Ovary (tissue), 9 donors: ENCODE data around the gene KRT35. TPM values are rescaled to one million over a fixed set of nuclear protein-coding genes. Genes with fewer than 3 reads are reported as not detected.

Experiments
- DNase-seq, 5 donors: peaks; one replicate each; pipeline ENCODE4 v3.0.0-alpha.2; 2019 to 2020
- H3K27ac ChIP-seq, 2 donors: fragments of 200-600 bp; one replicate each; pipeline versions ENCODE4 v1.5.1 to v1.8.0; 2019 to 2022
- H3K27me3 ChIP-seq: fragments of 200-600 bp; one replicate; pipeline ENCODE4 v1.8.0; 2022
- H3K36me3 ChIP-seq: fragments of 200-600 bp; sonication (generic); one replicate; pipeline ENCODE4 v1.5.1; 2019
- H3K4me1 ChIP-seq: one replicate; pipeline ENCODE4 v1.8.1; 2013; ENCODE audit warnings: mild to moderate bottlenecking, moderate library complexity; ENCODE audit not compliant: insufficient read depth
- H3K4me3 ChIP-seq: fragments of 200-600 bp; sonication (generic); one replicate; pipeline ENCODE4 v1.5.1; 2017
- H3K9me3 ChIP-seq, 2 donors: fragments of 200-600 bp in 1 of 2; sonication (generic) in 1 of 2; one replicate each; pipeline versions ENCODE4 v1.5.1 to v1.8.1; 2013 to 2019; ENCODE audit warnings: mild to moderate bottlenecking in 1 of 2, moderate library complexity in 1 of 2
- CTCF ChIP-seq, 3 donors: fragments of 450-650 bp in 2 of 3; fragments of 200-600 bp in 1 of 3; IDR thresholded peaks; one replicate each; pipeline versions ENCODE4 v1.5.1 to v1.8.0; 2016 to 2022; ENCODE audit warnings: antibody characterized with exemption in 3 of 3, mild to moderate bottlenecking in 1 of 3
- EP300 ChIP-seq: sonication (generic); formaldehyde crosslinking; IDR thresholded peaks from one replicate; pipeline ENCODE4 v1.6.1; 2017; ENCODE audit warnings: antibody characterized with exemption
- POLR2A ChIP-seq: fragments of 450-650 bp; IDR thresholded peaks from one replicate; pipeline ENCODE4 v1.6.1; 2017; ENCODE audit warnings: antibody characterized with exemption, mild to moderate bottlenecking, moderate library complexity
- WGBS, 3 donors: extraction: QIAGEN DNeasy Blood & Tissue Kit in 1 of 3; methylation state at CpG; one replicate each; pipeline versions ENCODE4 v1.1.5 to v1.1.7; 2013 to 2017; 5-methylcytosine and 5-hydroxymethylcytosine counted together
- intact Hi-C, 4 donors: fragments of 100-400 bp; cut with DNase I; formaldehyde crosslinking; loops; one replicate each; pipeline versions ENCODE4 v1.11.0 to v1.15.1; 2022 to 2023
- polyA plus RNA-seq, 2 donors: library from polyadenylated mRNA; stranded (reverse); fragments of 200-250 nt in 1 of 2; fragments of 350-450 nt in 1 of 2; fragmentation: Illumina TruSeq in 1 of 2; extraction: RNeasy Lipid Tissue Mini Kit (QIAGEN cat#74804) in 1 of 2; gene quantifications; one replicate each; pipeline ENCODE4 v1.2.3, GENCODE V29; 2013 to 2014
- total RNA-seq, 7 donors: library from RNA; depleted of rRNA in 2 of 7; stranded (reverse); fragments of >200 nt in 2 of 7; fragmentation: NEBNext Ultra II Directional in 3 of 7; extraction: Animal tissue kit (Norgen Biotek cat#: 25700) in 3 of 7; gene quantifications; one replicate each; pipeline versions ENCODE4 v1.1.0 to v1.2.4, GENCODE V29; 2016 to 2023
- donor health status: DM: no; HTN: no; CAD: no; lungs with moderate emphysema.
- donor health status: DM: no; HTN: no; CAD: no.
- donor health status: Bipolar disorder and iron deficiency.
- donor health status: DM: yes; HTN: yes; CAD: no.
- donor health status: DM: no; HTN: no; CAD: no.
- donor health status: DM: yes; HTN: yes; CAD: no.

KRT35 gene
- total and polyA plus RNA-seq, 9 donors, result not detected

- Histone ChIP-seq H3K36me3 (no peaks in the 10 kb centered on the region), H3K27me3 (no peaks in the 10 kb centered on the region), H3K27ac (no peak overlapping the region), H3K9me3 (no peaks in the 10 kb centered on the region), H3K4me3 (no peak overlapping the region), H3K4me1 (peaks cover 3% of the 10 kb centered on the region)
- WGBS, 3 donors, result 89 to 95% (median 92%) methylated on average over 5 of the region's 5 CpGs
- intact Hi-C loops, result no loop called here
- no peak for DNase-seq
- TF ChIP-seq POLR2A, result no peak
- TF ChIP-seq CTCF (IDR thresholded peaks at IDR 0.05), result no peak
- no peak for TF ChIP-seq EP300
These were observed 18.8 kb upstream of the KRT35 start for GRCh38 chr17:41499714-41500113.

GRCh38 chr17:41498276-41498675, 17.3 kb upstream of the KRT35 start:
- no peaks in the 10 kb centered on the region for H3K27me3 ChIP-seq
- H3K9me3 ChIP-seq, result no peaks in the 10 kb centered on the region
- intact Hi-C loops, result no loop called here
- no peak for TF ChIP-seq CTCF (IDR thresholded peaks at IDR 0.05)
- TF ChIP-seq EP300, result no peak
- TF ChIP-seq POLR2A, result no peak
- H3K36me3 ChIP-seq, result no peaks in the 10 kb centered on the region
- H3K4me3 ChIP-seq, result no peak overlapping the region
- 75 to 78% (median 76%) methylated on average over 6 of the region's 6 CpGs for WGBS, 3 donors
- no peak for DNase-seq
- H3K27ac ChIP-seq, result no peak overlapping the region
- peaks cover 3% of the 10 kb centered on the region for H3K4me1 ChIP-seq

GRCh38 chr17:41496803-41497484, 16.0 kb upstream of the KRT35 start:
- DNase-seq, result peak in 3 of 5 donors; percentile 45 to 76 (median 63)
- TF ChIP-seq CTCF (IDR thresholded peaks at IDR 0.05) (no peak), POLR2A (no peak), EP300 (no peak)
- no peak overlapping the region for H3K27ac ChIP-seq
- intact Hi-C loops, result no loop called here
- no peak overlapping the region for H3K4me3 ChIP-seq
- peaks cover 11% of the 10 kb centered on the region for H3K4me1 ChIP-seq
- no peaks in the 10 kb centered on the region for H3K27me3 ChIP-seq
- WGBS, 3 donors, result 58 to 76% (median 69%) methylated on average over 10 to 12 of the region's 12 CpGs
- H3K9me3 ChIP-seq, result no peaks in the 10 kb centered on the region
- H3K36me3 ChIP-seq, result no peaks in the 10 kb centered on the region

- intact Hi-C loops, result no loop called here
- TF ChIP-seq EP300, result no peak
- no peak for TF ChIP-seq POLR2A
- TF ChIP-seq CTCF (IDR thresholded peaks at IDR 0.05), result no peak
- WGBS, 3 donors, result 66 to 74% (median 73%) methylated on average over 2 of the region's 2 CpGs
These were observed 13.6 kb upstream of the KRT35 start for GRCh38 chr17:41494524-41494923.

More at GRCh38 chr17:41494524-41494923, 13.6 kb upstream of the KRT35 start:
- no peak overlapping the region for H3K27ac ChIP-seq
- no peaks in the 10 kb centered on the region for H3K9me3 ChIP-seq
- no peak overlapping the region for H3K4me3 ChIP-seq
- no peaks in the 10 kb centered on the region for H3K36me3 ChIP-seq
- DNase-seq, result no peak
- peaks cover 11% of the 10 kb centered on the region for H3K4me1 ChIP-seq
- H3K27me3 ChIP-seq, result no peaks in the 10 kb centered on the region
